GM03348 (cell line): ENCODE measurements around the gene GOLGA1.
"Not testable (repeated sequence)": the region's sequence is repeated elsewhere in the genome, so short reads cannot be mapped to it uniquely, and the experiment has no call there.

Experiments used
- DNase-seq: peaks from one replicate; pipeline ENCODE4 v3.0.0; 2012; ENCODE audit warnings: low spot score

GOLGA1 gene

DNA sequence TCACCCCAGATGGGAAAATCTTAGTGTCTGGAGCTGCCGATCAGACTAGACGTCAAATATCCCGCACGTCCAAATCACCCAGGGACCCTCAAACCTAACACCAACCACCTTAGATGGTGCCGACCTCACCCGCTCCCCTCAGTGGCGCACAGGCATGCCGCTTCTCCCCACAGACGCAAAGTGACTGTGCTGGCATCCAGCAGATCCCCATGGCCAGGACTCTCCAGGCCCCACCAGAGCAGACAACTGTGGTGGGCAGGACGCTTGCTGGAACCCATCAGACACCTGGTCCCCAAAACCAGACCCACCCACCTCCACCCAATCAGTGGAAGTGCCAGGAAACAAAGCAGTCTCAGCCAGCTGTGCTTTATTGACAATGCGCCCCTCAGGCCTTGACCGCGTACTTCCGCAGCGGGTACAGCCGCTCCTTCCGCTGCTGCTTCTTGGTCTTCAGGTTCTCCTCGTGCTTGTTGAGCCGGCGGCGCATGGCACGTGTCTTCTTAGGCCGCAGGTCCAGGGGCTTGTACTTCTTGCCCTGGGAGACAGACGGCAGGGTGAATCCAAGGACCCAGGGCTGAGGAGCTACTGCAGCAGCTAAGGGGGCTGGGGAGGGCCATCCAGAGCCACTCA is 83.2 kb downstream of the GOLGA1 start:
- DNase-seq, result no peak

DNA sequence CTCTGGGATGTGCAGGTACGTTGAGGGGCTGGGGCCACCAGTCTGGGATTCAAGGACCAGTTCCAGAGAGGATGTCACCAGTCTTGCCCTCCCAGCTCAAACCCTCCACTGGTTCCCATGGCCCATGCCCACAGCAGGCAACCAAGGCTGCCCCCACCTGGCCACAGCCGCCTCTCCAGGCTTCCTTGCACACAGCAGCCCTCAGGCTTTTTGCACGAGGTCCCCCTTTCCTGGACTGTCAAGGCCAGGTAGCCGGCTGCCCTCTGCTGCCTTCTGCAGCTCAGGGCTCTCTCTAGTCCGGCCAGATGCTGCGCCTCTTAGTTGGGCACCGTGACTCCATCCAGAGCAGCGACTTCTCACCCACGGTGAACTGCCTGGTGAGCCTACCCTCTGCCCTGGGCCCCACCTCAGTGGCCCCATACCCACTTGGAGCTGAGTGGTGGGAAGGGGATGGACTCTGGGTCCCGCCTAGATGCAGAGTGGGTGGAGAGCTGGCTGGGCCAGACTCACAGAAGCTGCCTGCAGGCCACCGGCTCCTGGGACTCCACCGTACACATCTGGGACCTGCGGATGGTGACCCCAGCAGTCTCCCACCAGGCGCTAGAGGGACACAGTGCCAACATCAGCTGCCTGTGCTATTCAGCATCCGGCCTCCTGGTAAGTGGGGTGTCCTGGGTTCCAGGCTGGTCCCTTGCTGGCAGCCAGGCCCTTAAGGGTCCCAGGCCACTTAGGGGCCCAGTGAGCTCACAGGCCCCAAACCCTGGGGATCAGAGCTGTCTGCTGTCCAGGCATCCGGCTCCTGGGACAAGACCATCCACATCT is 84.7 kb downstream of the GOLGA1 start:
- peak; percentile 49 for DNase-seq

DNA sequence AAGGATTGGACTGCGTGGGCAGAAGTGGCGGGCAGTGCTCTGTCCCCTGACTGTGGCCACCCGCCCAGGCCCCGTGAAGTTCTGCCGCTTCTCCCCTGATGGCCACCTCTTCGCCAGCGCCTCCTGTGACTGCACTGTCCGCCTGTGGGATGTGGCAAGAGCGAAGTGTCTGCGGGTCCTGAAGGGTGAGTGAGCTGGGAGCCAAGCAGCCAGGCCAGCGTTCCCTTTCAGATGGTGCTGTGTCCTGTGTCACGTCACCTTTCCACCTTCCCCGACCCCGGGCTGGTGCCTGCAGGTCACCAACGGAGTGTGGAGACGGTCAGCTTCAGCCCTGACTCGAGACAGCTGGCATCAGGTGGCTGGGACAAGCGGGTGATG is 85.3 kb downstream of the GOLGA1 start:
- DNase-seq, result no peak

DNA sequence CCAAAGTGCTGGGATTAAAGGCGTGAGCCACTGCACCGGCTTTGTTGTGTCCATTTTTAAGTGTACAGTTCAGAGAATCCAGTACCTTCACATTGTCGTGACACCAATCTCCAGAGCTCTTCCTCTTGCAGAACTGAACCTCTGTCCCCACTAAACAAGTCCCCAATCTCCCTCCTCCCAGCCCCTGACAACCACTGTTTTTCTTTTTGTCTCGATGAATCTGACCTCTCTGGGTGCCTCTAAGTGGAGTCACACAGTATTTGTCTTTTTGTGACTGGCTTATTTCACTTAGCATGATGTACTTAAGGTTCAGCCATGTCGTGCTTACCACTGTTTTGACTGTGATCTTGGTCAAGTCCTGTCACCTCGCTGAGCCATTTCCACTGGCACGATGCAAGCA is 86.1 kb downstream of the GOLGA1 start:
- DNase-seq, result no peak

DNA sequence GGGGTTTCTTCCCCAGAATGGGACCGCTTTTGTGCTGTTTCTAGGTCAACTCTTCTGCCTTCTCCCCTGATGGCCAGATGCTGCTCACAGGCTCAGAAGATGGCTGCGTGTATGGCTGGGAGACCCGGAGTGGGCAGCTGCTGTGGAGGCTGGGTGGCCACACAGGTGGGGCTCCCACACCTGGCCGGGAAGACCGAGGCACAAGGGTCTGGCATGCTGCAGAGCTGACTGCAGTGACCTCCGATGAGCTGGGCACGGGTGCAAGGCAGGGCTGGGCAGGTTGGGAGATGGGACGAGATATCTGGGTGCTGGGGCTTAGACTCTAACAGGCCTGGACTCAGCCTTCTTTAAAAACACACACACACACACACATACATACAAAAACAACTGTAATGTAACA is 86.7 kb downstream of the GOLGA1 start:
- DNase-seq, result no peak

DNA sequence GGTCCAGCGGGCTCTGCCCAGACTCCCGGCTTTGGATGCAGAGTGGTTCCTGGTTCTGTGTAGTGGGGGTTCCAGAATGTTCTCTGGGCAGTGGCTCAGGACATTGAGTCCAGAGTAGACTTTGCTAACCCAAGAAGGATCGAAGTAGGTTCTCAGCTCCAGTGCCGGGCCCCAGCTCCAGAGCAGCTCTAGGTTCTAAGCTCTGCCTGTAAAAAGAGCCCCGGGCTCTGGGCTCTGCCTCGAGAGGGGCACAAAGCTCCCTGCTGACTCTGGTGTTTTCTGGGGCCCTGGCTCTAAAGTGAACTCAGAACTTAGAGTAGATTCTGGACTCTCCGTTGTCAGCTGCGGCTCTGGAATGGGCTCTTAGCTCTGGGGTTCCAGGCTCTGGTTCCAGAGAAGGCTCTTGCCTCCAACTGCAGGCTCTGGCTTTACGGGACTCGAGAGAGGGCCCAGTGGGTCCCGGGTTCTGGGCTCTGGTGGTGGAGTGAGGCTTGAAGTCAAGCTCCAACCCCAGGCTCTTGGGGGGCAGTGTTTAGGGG is 87.2 kb downstream of the GOLGA1 start:
- no peak for DNase-seq

DNA sequence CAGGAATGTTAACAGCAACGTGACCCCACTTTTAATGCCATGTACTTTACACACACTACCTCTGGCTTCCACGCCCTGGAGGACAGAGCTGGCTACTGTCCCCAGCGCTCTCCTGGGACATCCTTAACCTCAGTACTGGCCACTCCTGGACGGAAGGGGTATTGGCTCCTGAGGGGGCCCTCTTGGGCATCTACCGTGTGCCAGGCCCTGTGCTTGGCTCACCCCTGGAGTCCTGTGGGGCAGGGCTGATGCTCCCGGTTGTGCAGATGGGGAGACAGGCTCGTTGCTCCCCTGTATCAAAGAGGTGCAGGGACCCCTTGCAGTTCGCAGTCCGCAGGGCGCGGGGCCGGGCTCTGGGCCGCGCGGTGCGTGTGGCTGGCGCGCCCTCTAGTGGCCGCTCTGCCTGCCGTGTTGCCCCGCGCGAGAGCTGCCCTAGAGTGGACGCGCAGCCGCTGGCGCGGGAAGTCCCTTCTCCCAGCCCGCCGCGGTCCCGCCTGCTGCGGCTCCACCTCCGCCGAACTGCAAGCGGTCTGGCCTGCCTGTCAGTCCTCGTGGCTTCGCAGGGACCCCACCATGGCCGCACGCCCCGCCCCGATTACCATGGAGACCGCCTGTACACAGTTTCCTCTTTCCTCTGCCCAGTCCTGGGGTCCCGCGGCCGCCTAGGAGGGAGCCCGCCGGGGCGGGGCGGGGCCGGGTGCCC is 87.9 kb downstream of the GOLGA1 start, which contains the start of gene WDR38:
Gene WDR38, plus strand, starts transcription at position 632 of the 703 bp plus-strand sequence. CDS start 72 bp downstream, outside the sequence.
- peak; percentile 88 for DNase-seq

DNA sequence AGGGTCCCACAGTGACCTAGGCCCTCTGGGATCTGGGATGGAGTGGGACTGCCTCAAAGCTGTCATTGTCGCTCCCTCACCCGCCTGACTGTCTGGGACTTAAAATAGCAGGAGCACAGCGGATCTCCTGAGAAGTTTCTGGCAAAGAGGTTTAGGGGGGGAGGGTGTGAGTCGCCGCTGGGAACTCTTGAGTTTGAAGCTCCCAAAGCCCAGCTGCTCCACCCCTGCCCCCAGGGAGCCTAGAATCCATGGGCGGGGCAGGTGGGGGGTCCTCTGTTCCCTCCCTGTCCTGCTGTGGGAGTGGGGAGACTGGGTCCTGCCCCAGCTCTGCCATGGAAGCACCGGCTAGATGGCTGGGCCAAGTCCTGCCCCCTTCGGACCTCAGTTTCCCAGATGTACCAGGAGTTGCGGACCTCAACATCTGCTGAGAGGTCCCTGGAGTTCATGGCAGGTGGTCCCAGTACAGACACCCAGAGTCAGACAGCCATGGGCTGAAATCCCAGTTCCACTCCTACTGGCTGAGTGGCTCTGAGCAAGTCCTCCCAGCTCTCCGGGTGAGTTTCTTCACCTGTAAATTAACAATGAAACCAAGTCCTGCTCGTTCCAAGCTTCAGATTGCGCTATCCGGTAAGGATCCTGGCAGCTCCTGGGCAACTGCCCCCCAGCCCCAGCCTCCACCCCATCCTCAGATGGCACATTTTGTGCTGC is 88.6 kb downstream of the GOLGA1 start:
- DNase-seq, result no peak

DNA sequence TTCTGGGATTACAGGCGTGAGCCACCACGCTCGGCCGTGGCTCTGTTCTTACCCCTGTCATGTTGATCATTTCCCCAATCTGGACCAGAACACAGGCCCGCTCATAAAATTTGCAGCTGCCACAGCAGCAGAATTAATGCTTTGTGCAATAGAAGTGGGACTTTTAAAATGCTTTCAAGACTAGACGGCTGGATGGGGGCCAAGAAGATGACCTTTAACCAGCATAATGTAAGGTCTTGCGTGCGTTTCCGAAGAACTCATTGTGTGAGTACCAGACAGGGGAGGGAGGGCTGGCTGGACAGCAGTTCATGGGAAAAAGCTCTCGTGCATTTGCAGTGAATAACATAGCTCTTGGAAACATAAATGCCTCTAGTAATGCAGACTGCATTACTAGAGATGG is 91.1 kb downstream of the GOLGA1 start:
- DNase-seq, result no peak

DNA sequence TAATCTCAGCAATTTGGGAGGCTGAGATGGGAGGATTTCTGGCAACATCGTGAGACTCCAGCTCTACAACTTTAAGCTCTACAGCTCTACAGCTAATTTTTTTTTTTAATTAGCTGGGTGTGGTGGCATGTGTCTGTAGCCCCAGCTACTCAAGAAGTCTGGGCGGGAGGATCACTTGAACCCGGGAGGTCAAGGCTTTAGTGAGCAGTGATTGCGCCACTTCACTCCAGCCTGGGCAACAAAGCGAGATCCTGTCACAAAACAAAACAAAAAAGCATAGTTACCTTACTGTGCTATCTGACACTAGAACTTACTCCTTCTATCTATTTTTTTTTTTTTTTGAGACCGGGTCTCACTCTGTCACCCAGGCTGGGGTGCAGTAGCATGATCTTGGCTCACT is 93.9 kb downstream of the GOLGA1 start:
- DNase-seq, result no peak

DNA sequence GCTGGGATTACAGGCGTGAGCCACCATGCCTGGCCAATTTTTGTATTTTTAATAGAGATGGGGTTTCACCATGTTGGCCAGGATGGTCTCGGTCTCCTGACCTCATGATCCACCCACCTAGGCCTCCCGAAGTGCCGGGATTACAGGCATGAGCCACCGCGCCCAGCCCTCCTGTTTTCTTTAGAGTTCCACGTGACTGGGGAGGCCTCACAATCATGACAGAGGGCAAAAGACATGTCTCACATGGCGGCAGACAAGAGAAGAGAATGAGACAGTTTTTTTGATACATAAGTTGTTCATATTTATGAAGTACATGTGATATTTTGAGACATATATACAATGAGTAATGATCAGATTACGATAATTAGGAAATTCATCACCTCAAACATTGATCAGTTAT is 94.4 kb downstream of the GOLGA1 start:
- DNase-seq, result not testable (repeated sequence)

DNA sequence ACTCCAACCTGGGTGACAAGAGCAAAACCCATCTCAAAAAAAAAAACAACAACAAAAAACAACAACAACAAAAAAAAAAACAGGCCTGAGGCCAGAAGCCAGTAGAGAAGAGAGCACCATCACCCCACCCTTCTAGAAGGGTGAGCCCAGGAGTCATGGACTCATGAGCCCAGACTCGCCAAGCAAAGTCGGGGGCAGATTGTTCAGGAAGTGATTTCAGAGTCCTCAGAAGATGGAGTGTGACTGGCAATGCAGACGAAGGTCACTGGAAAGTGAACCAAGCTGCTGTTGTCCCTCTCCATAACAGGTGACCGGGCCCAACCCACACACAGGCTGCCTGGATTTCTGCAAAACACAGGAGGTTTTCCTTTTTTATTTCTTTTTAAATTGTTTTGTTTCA is 96.6 kb downstream of the GOLGA1 start:
- DNase-seq, result no peak

DNA sequence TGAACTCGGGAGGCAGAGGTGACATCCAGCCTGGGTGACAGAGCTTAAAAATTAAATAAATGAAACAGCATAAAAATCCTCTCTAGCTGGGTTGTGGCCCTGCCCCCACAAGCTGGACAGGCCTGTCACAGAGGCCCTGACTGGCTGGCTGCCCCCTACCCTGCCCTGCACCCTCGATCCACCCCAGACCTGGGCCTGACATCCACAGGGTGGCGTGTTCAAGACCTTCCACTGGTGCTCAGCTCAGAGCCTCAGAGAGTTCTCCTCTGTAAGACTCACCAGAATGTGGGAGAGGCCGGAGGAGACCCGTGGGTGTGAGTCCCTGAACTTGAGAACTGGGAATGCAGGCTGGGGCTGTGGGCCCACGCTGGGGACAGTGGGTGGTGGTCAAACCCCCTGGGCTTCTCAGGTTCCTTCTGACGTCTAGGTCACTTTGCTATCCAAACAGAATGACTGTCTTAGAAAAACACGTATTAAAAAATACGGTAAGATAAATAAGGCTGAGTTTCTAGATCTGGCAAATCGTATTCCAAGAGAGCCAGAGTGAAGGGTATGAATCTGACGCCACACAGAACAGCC is 97.3 kb downstream of the GOLGA1 start:
- DNase-seq, result no peak

DNA sequence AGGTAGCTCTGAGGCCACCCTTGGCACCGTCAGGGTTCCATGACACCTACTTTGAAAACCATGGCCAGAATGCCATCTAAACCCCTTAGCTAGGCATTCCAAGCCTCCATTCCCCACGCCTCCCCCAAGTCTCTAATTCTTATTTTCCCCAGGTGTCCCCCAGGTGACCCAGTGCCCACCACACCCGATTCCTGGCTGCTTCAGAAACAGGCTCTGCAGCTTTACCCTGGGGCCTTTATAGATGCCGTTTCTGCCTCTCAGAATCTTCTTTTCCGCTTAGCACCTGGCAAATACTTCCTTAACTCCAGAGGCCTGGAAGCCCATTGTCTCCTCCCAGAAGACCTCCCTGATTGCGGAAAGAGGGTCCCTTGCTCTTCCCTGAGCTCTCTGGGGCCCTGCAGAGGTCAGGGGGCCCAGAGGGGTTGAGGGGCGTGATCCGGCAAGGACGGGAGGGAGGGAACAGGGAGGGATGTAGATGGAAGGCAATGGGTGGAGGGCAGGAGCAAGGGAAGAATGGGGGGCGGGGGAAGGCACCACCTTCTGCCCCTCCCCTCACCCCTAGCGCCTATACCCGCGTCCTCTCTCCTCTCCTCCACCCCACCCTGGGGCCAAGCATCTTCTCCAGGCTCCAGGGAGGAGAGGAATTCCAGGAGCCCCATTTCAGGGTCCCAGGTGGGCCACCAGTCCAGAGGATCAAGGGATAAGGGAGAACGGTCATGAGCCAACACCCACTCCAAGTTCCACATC is 99.6 kb downstream of the GOLGA1 start:
- no peak for DNase-seq

DNA sequence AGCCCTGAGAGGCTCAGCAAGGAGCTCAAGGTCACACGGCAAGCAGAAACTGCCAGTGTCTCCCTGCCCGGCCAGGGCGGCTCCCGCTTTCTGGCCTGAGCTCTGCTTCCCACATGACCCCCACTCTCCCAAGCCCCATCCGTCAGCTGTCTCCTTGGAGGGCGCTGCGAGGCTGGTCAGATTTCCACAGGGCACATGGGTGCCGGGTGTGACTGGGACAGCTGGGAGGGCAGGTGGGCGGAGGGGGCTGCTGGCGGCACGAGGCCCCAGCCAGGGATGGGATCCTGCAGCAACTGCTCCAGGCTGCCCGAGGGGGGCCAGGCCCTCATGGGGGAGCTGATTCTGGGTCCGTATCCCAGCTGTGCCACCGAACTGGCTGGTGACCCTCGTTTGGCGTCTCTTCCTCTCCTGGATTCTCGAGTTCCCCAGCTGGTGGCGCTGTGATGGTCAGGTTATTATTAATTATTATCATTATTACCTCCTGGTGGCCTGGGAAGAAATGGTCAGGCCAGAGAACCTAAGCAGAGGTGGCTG is 100.5 kb downstream of the GOLGA1 start:
- no peak for DNase-seq

DNA sequence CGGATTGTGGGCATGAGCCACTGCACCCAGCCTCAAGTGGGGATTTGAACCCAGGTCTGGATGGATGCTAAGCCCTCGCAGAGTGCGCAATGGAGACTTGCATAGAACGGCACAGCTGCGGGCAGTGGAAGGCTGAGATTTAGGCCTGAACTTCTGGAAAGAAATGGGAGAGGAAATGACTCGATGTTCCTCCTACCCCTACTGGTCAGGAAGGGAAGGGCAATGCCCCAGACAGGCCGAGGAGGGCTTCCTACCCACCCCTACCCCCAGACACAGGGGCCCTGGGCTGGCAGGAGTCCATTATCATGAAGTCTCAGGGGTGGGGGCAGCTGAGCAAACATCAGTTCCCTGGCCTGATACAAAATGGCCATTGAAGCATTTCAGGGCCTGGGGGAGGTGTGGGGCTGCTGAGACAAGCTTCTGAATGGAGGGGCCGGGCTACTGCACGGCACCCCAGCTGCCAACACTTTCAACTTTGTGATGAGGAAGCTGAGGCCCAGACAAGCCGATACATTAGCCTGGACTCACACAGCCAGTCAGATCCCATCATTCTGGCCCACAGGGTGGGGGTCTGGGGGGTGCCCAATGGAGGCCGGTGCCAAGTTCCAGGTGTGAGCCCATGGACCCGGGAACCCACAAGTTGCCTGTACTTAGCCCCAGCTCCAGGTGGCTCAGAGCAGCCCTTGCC is 101.1 kb downstream of the GOLGA1 start:
- peak; percentile 50 for DNase-seq

DNA sequence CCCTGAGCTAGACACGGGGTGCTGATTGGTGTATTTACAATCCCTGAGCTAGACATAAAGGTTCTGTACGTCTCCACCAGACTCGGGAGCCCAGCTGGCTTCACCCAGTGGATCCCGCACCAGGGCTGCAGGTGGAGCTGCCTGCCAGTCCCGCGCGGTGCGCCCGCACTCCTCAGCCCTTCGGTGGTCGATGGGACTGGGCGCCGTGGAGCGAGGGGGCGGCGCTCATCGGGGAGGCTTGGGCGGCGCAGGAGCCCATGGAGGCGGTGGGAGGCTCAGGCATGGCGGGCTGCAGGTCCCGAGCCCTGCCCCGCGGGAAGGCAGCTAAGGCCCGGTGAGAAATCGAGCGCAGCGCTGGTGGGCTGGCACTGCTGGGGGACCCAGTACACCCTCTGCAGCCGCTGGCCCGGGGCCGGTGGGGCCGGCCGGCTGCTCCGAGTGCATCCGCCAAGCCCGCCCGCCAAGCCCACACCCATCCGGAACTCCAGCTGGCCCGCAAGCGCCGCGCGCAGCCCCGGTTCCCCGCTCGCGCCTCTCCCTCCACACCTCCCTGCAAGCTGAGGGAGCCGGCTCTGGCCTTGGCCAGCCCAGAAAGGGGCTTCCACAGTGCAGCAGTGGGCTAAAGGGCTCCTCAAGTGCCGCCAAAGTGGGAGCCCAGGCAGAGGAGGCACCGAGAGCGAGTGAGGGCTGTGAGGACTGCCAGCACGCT is 102.2 kb downstream of the GOLGA1 start:
- DNase-seq, result not testable (repeated sequence)

DNA sequence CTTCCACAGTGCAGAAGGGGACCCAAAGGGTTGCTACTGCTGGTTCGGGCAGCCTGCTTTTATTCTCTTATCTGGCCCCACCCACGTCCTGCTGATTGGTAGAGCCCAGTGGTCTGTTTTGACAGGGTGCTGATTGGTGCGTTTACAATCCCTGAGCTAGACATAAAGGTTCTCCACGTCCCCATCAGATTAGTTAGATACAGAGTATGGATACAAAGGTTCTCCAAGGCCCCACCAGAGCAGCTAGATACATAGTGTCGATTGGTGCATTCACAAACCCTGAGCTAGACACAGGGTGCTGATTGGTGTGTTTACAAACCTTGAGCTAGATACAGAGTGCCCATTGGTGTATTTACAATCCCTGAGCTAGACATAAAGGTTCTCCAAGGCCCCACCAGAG is 102.8 kb downstream of the GOLGA1 start:
- DNase-seq, result not testable (repeated sequence)

DNA sequence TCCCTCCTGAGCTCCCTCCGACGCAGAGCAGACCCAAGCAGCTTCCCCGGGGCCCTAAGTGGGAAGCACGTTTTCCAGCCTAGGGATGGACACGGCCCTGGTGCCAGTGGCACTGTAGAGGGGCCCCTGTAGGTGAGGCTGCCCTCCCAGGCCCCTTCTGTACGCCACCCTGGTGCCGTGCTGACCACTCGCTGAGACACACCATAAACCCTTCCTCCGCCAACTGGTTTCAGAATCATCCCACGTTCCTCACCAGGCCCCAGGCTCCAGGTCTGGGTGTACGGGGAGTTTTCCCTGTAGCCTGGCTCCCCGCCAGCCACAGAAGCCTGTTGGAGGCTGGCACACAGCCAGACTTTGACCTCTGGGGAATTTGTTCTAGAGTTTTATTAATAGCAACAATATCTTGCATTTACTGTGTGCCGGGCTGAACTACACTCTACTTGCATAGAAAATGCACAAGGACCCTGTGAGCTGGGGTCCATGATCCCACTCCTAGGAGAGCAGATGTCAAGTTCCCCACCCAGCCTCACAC is 105.8 kb downstream of the GOLGA1 start:
- DNase-seq, result no peak
